Measurements from ENCODE around the gene RINT1.
"Not testable (repeated sequence)": the region's sequence is repeated elsewhere in the genome, so short reads cannot be mapped to it uniquely, and the experiment has no call there.

The RINT1 gene
- 37.0 to 37.6 reads per million in 2 donors for total RNA-seq

- peak; percentile 75 for DNase-seq
These were observed at the start of gene RINT1 for GRCh38 chr7:105531792-105532671. Gene RINT1 (plus strand): TSS chr7:105532201. CDS start chr7:105532316, 115 bp downstream.

- no peak for DNase-seq
These were observed 44.1 kb upstream of the RINT1 start for GRCh38 chr7:105487579-105488571.

GRCh38 chr7:105489409-105489808 lies 42.6 kb upstream of the RINT1 start:
- DNase-seq = no peak

GRCh38 chr7:105493196-105493922 lies 38.6 kb upstream of the RINT1 start:
- no peak for DNase-seq

- DNase-seq = no peak
These were observed 38.1 kb upstream of the RINT1 start for GRCh38 chr7:105493923-105494315.

GRCh38 chr7:105496521-105496920 lies 35.5 kb upstream of the RINT1 start:
- DNase-seq = no peak

GRCh38 chr7:105497016-105497415 lies 35.0 kb upstream of the RINT1 start:
- no peak for DNase-seq

- DNase-seq = no peak
These were observed 29.8 kb upstream of the RINT1 start for GRCh38 chr7:105502173-105502572.

GRCh38 chr7:105512415-105512814 lies 19.6 kb upstream of the RINT1 start:
- no peak for DNase-seq

- no peak for DNase-seq
These were observed 19.0 kb upstream of the RINT1 start for GRCh38 chr7:105512926-105513526.

- DNase-seq = not testable (repeated sequence)
These were observed 16.4 kb upstream of the RINT1 start for GRCh38 chr7:105515610-105516009.

GRCh38 chr7:105519353-105519752 lies 12.6 kb upstream of the RINT1 start:
- no peak for DNase-seq

GRCh38 chr7:105520620-105521019 lies 11.4 kb upstream of the RINT1 start:
- not testable (repeated sequence) for DNase-seq

- peak; percentile 17 for DNase-seq
These were observed 10.8 kb upstream of the RINT1 start for GRCh38 chr7:105521027-105521716.

- peak; percentile 73 for DNase-seq
These were observed 10.1 kb upstream of the RINT1 start, which contains the start of gene PUS7 for GRCh38 chr7:105521717-105522463. Gene PUS7 (minus strand): TSS chr7:105522271. CDS start chr7:105508512, 13,759 bp downstream.

- not testable (repeated sequence) for DNase-seq
These were observed 7.6 kb upstream of the RINT1 start for GRCh38 chr7:105524423-105524822.

- no peak for DNase-seq
These were observed 7.2 kb upstream of the RINT1 start for GRCh38 chr7:105524840-105525239.

GRCh38 chr7:105527737-105528136 lies 4.3 kb upstream of the RINT1 start:
- DNase-seq = not testable (repeated sequence)

GRCh38 chr7:105530126-105530525 lies 1.9 kb upstream of the RINT1 start:
- no peak for DNase-seq

- DNase-seq = no peak
These were observed 1.5 kb upstream of the RINT1 start for GRCh38 chr7:105530546-105530945.

Measured in T-helper 9 cell (primary cell).